Right ventricle myocardium inferior (tissue), 1 donor: ENCODE data around the gene HECW1. TPM values are rescaled to one million over a fixed set of nuclear protein-coding genes. Genes with fewer than 3 reads are reported as not detected.
"Not testable (repeated sequence)": the region's sequence is repeated elsewhere in the genome, so short reads cannot be mapped to it uniquely, and the experiment has no call there.

Source experiments
- ATAC-seq: fragments of 200-7000 bp; cut with Tn5 transposase; one replicate; pipeline ENCODE4 v1.9.1; 2020; ENCODE audit warnings: mild to moderate bottlenecking, moderate library complexity
- DNase-seq: peaks from one replicate; pipeline ENCODE4 v3.0.0; 2021; ENCODE audit errors: missing footprints
- intact Hi-C: fragments of 100-400 bp; cut with DNase I; formaldehyde crosslinking; loops from one replicate; pipeline ENCODE4 v1.11.0; 2022
- long read RNA-seq: library from polyadenylated mRNA; unstranded; transcript quantifications from one replicate; pipeline ENCODE4 v2.0.0, GENCODE V29; 2021
- total RNA-seq: library from RNA; stranded (reverse); fragmentation: NEBNext Ultra II Directional; extraction: Animal tissue kit (Norgen Biotek cat#: 25700); gene quantifications from one replicate; pipeline ENCODE4 v1.2.1, GENCODE V29; 2021
- donor health status: DM: no; HTN: yes; CAD: no; lungs with severe emphysema.

The HECW1 gene
- total RNA-seq: not detected
- long read RNA-seq: 0 reads

GRCh38 chr7:43112459-43112940, at the start of gene HECW1:
Gene HECW1 (plus strand): TSS chr7:43112647. CDS start chr7:43243906, 131,259 bp downstream.
- intact Hi-C loops: no loop called here
- ATAC-seq (no peak), DNase-seq (no peak)

GRCh38 chr7:43071604-43072003, 40.8 kb upstream of the HECW1 start:
- DNase-seq: no peak
- no peak for ATAC-seq
- intact Hi-C loops: no loop called here

- intact Hi-C loops: no loop called here
- no peak for ATAC-seq
Measured at GRCh38 chr7:43072530-43072929, 39.9 kb upstream of the HECW1 start.

GRCh38 chr7:43073811-43074210, 38.6 kb upstream of the HECW1 start:
- ATAC-seq, intact Hi-C loops, DNase-seq: not testable (repeated sequence)

More at GRCh38 chr7:43072530-43072929, 39.9 kb upstream of the HECW1 start:
- no peak for DNase-seq

GRCh38 chr7:43076189-43076605, 36.2 kb upstream of the HECW1 start:
- DNase-seq: no peak
- no peak for ATAC-seq
- intact Hi-C loops: no loop called here

- ATAC-seq: no peak
- DNase-seq: no peak
- intact Hi-C loops: no loop called here
Measured at GRCh38 chr7:43076606-43077005, 35.8 kb upstream of the HECW1 start.

GRCh38 chr7:43077285-43077684, 35.2 kb upstream of the HECW1 start:
- intact Hi-C loops: no loop called here
- DNase-seq (no peak), ATAC-seq (no peak)

- intact Hi-C loops: no loop called here
- DNase-seq (no peak), ATAC-seq (no peak)
Measured at GRCh38 chr7:43077732-43078391, 34.6 kb upstream of the HECW1 start.

GRCh38 chr7:43078794-43079193, 33.7 kb upstream of the HECW1 start:
- ATAC-seq (no peak), DNase-seq (no peak)
- intact Hi-C loops: no loop called here

GRCh38 chr7:43081603-43082002, 30.8 kb upstream of the HECW1 start:
- no peak for DNase-seq
- intact Hi-C loops: no loop called here
- ATAC-seq: no peak

- no peak for ATAC-seq
- DNase-seq: no peak
- intact Hi-C loops: no loop called here
Measured at GRCh38 chr7:43083106-43083505, 29.3 kb upstream of the HECW1 start.

GRCh38 chr7:43085017-43085416, 27.4 kb upstream of the HECW1 start:
- ATAC-seq: no peak
- DNase-seq: no peak
- intact Hi-C loops: no loop called here

- intact Hi-C loops: no loop called here
- no peak for ATAC-seq
- DNase-seq: no peak
Measured at GRCh38 chr7:43085992-43086391, 26.5 kb upstream of the HECW1 start.

GRCh38 chr7:43092819-43093218, 19.6 kb upstream of the HECW1 start:
- intact Hi-C loops: no loop called here
- no peak for ATAC-seq
- no peak for DNase-seq

GRCh38 chr7:43096875-43097274, 15.6 kb upstream of the HECW1 start:
- ATAC-seq (no peak), DNase-seq (no peak)
- intact Hi-C loops: no loop called here

- intact Hi-C loops: no loop called here
- no peak for DNase-seq
- ATAC-seq: no peak
Measured at GRCh38 chr7:43099750-43100149, 12.7 kb upstream of the HECW1 start.

GRCh38 chr7:43104874-43105520, 7.5 kb upstream of the HECW1 start:
- no peak for ATAC-seq
- intact Hi-C loops: loop anchor here (5.0 kb wide), 1 partner anchor 163 kb away; no protein-coding TSS in a partner anchor
- DNase-seq: no peak

- DNase-seq: no peak
- intact Hi-C loops: loop anchor here (5.0 kb wide), 1 partner anchor 163 kb away; no protein-coding TSS in a partner anchor
- ATAC-seq: no peak
Measured at GRCh38 chr7:43105521-43106120, 6.8 kb upstream of the HECW1 start.

- ATAC-seq (peak; percentile 64), DNase-seq (no peak)
- intact Hi-C loops: loop anchor here (5.0 kb wide), 1 partner anchor 166 kb away; no protein-coding TSS in a partner anchor
Measured at GRCh38 chr7:43108255-43109011, 4.0 kb upstream of the HECW1 start.
